ENCODE results near the gene SCAF4. TPM values are rescaled to one million over a fixed set of nuclear protein-coding genes. Genes with fewer than 3 reads are reported as not detected.
A peak's percentile ranks its signal among the peaks of the same experiment; 100 is the strongest.

The SCAF4 gene, protein sequence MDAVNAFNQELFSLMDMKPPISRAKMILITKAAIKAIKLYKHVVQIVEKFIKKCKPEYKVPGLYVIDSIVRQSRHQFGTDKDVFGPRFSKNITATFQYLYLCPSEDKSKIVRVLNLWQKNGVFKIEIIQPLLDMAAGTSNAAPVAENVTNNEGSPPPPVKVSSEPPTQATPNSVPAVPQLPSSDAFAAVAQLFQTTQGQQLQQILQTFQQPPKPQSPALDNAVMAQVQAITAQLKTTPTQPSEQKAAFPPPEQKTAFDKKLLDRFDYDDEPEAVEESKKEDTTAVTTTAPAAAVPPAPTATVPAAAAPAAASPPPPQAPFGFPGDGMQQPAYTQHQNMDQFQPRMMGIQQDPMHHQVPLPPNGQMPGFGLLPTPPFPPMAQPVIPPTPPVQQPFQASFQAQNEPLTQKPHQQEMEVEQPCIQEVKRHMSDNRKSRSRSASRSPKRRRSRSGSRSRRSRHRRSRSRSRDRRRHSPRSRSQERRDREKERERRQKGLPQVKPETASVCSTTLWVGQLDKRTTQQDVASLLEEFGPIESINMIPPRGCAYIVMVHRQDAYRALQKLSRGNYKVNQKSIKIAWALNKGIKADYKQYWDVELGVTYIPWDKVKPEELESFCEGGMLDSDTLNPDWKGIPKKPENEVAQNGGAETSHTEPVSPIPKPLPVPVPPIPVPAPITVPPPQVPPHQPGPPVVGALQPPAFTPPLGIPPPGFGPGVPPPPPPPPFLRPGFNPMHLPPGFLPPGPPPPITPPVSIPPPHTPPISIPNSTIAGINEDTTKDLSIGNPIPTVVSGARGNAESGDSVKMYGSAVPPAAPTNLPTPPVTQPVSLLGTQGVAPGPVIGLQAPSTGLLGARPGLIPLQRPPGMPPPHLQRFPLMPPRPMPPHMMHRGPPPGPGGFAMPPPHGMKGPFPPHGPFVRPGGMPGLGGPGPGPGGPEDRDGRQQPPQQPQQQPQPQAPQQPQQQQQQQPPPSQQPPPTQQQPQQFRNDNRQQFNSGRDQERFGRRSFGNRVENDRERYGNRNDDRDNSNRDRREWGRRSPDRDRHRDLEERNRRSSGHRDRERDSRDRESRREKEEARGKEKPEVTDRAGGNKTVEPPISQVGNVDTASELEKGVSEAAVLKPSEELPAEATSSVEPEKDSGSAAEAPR
- total RNA-seq, result 7.6 and 10.9 TPM in 2 replicates

DNA sequence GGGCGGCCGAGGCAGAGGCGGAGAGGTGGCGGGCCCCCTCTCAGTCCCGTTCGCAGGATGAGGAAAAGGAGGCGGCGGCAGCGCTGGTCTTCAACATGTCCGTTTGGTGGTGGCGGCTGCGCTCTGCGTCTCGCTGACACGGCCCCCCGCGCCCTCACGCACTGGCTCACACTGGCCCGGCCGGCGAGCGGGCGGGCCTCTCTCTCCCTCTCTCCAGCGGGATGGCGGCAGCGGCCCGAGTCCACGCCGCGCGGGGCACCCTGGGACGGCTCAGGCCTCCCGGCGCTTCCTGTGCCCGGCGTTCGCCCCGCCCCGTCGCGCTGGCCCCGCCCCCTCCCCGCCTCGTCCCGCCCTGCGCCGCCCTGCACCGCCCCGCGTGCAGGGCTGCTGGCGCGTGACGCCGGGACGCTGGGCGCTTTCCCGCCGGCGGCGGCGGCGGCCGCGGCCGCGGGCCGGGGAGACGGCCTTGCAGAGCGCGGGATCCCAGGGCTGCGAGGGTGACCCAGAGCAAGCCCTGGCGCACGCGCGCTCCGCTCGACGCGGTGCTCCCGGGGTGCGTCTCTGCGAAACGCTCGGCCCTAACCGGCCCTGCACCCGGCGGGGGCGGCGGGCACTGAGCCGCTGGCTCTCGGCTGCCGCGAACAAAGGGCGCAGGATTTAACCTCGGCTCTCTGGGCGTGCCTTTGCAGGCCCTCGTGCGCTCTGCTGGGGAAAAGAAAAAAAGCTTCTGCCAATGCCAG is at the start of gene SCAF4:
Gene SCAF4 (minus strand): TSS at position 262 of the 740 bp plus-strand sequence. CDS start 426 bp downstream, outside the sequence.
- peaks cover 31% of the 10 kb centered on the region for H4K20me1 ChIP-seq (ENCODE audit: insufficient read depth, low read length)
- no peaks in the 10 kb centered on the region for H3K27me3 ChIP-seq (ENCODE audit: insufficient read depth, low read length)
- H3K27ac ChIP-seq (ENCODE audit: low read depth, low read length), result peak within 1 kb of the TSS; percentile 74
- peak; percentile 100 for DNase-seq (ENCODE audit: insufficient read length, low spot score, missing footprints)
- no peak for TF ChIP-seq CTCF (IDR thresholded peaks at IDR 0.05; ENCODE audit: extremely low read depth, low read depth, low read length)
- peaks cover 3% of the 10 kb centered on the region for H3K36me3 ChIP-seq (ENCODE audit: insufficient read depth, low read length)
- peak within 1 kb of the TSS; percentile 87 for H3K4me3 ChIP-seq (ENCODE audit: insufficient read depth, low read length)
- H3K4me2 ChIP-seq (ENCODE audit: insufficient read depth, low read length), result peak within 1 kb of the TSS; percentile 87
- peak within 1 kb of the TSS; percentile 90 for H2AFZ ChIP-seq (ENCODE audit: low read length)
- peaks cover 20% of the 10 kb centered on the region for H3K4me1 ChIP-seq (ENCODE audit: insufficient read depth, low read length)
- no peaks in the 10 kb centered on the region for H3K9me3 ChIP-seq (ENCODE audit: low read depth, low read length)
- peaks cover 47% of the 10 kb centered on the region for H3K79me2 ChIP-seq (ENCODE audit: insufficient read depth, low read length)

DNA sequence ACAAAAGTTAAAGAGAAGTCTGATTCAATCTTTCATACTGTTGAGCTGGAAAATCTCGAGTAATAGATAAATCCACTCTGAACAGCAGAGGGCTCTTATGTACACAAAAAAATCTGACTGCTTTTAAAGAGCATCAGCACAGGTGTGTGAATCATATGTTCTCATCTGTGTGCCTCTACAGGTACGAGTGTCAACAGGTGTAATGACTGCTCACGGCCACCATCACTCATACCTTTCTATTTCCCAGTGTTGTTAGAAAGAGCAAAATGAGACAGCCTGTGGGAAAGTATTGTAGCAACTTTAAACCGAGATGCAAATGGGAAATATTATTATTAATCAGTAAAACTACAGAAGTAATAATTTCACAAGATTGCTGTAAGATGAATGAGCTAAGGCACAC is 49.0 kb upstream of the SCAF4 start:
- H3K4me3 ChIP-seq (ENCODE audit: insufficient read depth, low read length), result no peak overlapping the region
- no peak overlapping the region for H2AFZ ChIP-seq (ENCODE audit: low read length)
- H3K27ac ChIP-seq (ENCODE audit: low read depth, low read length), result no peak overlapping the region
- H3K4me1 ChIP-seq (ENCODE audit: insufficient read depth, low read length), result no peaks in the 10 kb centered on the region
- H3K79me2 ChIP-seq (ENCODE audit: insufficient read depth, low read length), result no peaks in the 10 kb centered on the region
- H4K20me1 ChIP-seq (ENCODE audit: insufficient read depth, low read length), result no peaks in the 10 kb centered on the region
- no peaks in the 10 kb centered on the region for H3K27me3 ChIP-seq (ENCODE audit: insufficient read depth, low read length)
- H3K4me2 ChIP-seq (ENCODE audit: insufficient read depth, low read length), result no peak overlapping the region
- TF ChIP-seq CTCF (IDR thresholded peaks at IDR 0.05; ENCODE audit: extremely low read depth, low read depth, low read length), result no peak
- H3K9me3 ChIP-seq (ENCODE audit: low read depth, low read length), result no peaks in the 10 kb centered on the region
- no peaks in the 10 kb centered on the region for H3K36me3 ChIP-seq (ENCODE audit: insufficient read depth, low read length)
- no peak for DNase-seq (ENCODE audit: insufficient read length, low spot score, missing footprints)

DNA sequence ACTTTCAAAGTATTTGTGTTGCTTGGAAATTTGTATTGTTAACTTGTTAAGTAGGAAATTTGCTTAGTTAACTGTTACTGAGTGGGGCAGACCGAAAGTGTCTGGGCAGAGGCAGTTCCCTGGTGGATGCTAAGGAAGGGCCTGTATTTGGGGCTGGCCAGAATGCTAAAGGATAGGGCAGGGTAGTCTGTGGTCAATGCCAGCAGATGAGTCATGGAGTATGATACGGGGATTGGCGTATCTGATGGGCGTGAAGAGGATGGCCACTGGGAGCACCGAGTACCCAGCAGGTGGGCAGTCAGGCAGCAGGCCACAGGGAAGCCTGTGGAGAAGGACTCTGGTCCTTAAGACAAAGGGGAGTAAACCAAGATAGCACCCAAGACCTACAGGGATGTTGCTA is 46.6 kb upstream of the SCAF4 start:
- Histone ChIP-seq H3K4me2 (ENCODE audit: insufficient read depth, low read length) (no peak overlapping the region), H3K4me3 (ENCODE audit: insufficient read depth, low read length) (no peak overlapping the region), H3K36me3 (ENCODE audit: insufficient read depth, low read length) (no peaks in the 10 kb centered on the region), H3K27ac (ENCODE audit: low read depth, low read length) (no peak overlapping the region), H4K20me1 (ENCODE audit: insufficient read depth, low read length) (no peaks in the 10 kb centered on the region), H3K4me1 (ENCODE audit: insufficient read depth, low read length) (no peaks in the 10 kb centered on the region), H3K27me3 (ENCODE audit: insufficient read depth, low read length) (no peaks in the 10 kb centered on the region), H2AFZ (ENCODE audit: low read length) (no peak overlapping the region), H3K79me2 (ENCODE audit: insufficient read depth, low read length) (no peaks in the 10 kb centered on the region), H3K9me3 (ENCODE audit: low read depth, low read length) (no peaks in the 10 kb centered on the region)
- no peak for TF ChIP-seq CTCF (IDR thresholded peaks at IDR 0.05; ENCODE audit: extremely low read depth, low read depth, low read length)
- no peak for DNase-seq (ENCODE audit: insufficient read length, low spot score, missing footprints)

Data from osteoblast (primary cell).